Mesenteric fat pad (tissue), 1 donor: ENCODE measurements around the gene ARL4C. TPM values are rescaled to one million over a fixed set of nuclear protein-coding genes. Genes with fewer than 3 reads are reported as not detected.

ENCODE experiments used
- DNase-seq: peaks from one replicate; pipeline ENCODE4 v3.0.0-alpha.2; 2020; ENCODE audit warnings: low spot score
- total RNA-seq: library from RNA; stranded (reverse); fragmentation: NEBNext Ultra II Directional; extraction: Animal tissue kit (Norgen Biotek cat#: 25700); gene quantifications from one replicate; pipeline ENCODE4 v1.2.1, GENCODE V29; 2021
- donor health status: DM: yes; HTN: yes; CAD: no.

ARL4C gene
- total RNA-seq, 1 donor from 2014 or later = 17.4 TPM

DNA sequence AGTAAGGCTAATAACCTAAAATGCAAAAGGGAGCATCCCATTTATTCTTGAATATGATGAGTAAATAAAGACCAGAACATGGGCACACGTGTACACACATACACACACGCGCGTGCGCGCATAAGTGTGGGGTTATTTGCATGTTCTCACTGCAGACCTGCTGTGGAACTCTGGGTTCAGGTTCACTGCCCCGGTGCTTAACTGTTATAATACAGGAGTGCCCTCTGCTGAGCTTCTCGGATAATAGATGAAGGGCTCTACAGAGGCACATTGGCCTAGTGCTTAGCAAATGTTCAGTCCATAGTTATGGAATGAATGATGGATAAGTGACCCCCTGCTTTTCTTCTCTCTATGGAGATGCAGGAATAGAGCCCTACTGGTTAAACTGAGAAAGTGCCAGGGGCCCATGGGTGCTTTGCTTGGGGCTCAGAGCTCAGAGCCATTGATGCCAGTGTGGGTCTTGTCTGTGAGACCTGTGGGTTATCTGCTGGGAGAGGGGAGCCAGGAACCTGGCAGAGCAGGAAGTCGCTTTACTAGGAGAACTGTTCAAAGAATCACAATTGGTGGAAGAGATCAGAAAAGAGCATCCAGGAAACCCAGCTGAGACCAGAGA is 3.6 kb upstream of the ARL4C start:
- no peak for DNase-seq

DNA sequence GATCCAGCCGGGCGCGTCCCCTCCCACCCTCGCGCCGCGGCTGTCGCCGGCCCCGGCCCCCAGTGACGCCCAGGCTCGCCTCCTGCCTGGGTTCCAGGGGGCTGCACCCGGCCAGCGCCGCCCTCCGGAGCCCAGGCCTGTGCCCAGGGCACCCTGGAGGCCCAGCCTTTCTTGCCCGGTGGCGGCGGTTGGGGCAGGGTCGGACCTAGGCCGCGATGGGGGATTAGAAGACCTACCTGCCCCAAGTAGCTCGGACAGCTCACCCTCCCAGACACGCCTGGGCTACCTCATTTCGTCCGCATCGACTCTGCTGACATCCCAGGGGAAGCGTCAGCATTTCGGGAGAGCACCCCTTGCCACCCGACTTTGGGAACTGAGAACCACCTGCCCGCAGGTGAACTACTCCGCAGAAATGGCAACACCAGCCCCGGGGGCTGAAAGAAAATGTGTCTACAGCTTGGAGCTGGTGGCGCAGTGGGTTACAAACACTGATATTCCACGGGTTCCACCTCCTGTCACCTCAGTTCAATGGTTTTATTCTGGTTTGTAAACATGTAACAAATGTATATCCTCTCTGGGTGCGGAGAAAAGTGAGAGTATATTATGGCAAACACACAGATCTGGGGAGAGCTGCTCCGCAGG is 834 bp upstream of the ARL4C start:
- no peak for DNase-seq

DNA sequence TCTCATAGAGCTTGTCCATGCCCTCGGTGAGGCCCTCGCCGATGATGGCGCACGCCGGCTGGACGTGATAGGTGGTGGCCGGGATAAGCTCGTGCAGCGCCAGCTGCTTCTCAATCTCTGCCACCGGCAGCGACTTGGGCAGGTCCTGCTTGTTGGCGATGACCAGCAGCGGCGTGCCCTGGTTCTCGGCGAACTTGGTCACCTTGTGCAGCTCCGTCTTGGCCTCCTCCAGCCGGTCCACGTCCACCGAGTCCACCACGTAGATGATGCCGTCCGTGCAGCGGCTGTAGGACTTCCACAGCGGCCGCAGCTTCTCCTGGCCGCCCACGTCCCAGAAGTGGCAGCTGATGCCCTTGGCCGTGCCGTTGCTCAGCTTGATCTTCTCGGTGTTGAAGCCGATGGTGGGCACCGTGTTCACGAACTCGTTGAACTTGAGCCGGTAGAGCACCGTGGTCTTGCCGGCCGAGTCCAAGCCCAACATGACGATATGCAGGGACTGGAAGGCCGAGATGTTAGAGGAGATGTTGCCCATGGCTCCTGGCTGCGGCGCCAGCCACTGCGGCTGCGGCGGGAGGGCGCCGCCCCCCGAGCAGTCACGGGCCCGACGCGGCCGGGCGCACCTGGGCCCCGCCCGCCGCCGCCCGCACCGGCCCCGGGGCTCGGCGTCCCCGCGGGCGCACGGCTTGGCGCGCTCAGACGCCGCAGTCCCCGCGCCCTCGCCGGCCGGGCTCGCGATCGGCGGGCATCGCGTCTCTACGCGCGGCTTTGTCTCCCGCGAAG is 636 bp downstream of the ARL4C start:
- DNase-seq = no peak

DNA sequence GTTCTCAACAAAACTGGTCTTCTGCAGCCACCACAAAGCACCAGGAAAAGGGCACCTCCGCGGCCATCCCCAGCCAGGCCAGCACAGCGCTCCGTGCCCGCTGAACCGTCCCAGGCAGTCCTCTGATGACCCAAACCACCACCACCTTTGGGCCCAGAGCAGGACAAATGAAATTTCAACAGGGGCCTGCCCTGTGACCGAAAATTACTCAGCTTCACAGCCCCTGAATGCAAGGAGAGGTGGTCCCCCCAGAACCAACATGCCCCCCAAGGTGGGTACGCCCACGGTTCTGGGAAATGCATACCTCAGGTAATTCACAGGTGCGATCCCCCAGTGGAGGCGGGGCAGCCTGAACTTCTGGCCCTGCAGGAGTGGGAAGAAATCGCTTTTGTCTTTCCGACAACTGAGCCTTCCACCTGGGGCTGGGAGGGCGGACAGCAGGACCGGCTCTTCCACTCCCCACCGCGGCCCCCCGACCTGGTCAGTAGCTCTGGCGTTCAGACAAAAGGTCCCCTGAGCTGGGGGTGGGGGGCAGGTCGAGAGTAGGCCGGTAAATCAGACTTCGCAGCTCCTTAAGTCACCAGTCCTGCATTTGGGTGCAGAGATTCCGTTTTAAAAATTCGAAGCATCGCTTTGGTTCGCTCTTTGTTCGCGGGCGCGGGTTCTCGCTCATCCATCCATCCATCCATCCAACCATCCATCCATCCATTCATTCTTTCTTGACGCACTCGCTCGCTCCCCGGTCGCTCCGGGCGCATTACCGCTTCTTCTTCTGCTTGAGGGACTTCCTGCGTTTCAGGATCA is 1.4 kb downstream of the ARL4C start:
- DNase-seq = no peak

DNA sequence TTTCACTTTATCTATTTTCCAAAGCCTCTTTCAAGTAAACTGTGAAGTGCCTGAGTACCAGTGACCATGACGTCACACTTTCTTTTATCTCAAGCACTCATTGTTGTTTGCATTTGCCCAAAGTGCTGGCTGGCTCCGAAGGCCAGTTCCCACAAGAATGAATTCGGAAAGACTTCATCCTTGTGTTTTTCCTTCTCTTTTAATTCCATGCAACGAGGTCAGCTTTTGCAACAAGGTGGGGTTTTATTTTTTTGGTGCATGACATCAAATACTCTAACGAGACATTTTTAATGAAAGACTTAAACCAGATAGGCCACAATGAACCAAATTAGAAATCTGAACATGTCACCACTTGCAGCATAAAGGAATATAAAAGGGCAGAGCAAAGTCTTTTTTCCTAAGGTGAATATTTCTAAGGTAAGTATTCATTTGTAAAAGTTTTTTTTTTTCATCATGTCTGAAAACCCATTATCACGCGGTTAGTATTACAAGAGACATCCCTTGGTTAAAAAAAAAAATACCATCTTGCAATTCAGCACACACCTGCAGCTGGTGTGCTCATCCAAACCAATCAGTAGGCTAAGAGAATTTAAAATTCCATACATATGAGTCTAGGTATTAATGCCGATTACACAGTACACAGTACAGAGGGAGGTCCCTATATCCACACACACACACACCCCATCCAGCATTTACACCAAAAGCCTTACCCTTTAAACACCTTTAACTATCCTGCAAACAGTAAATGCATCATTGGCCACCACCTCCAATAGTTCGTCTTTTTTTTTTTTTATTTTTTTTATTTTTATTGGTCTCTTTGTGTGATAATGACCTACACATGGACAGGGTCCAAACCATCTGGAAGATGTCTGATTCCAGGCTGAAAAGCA is 2.3 kb downstream of the ARL4C start:
- no peak for DNase-seq

DNA sequence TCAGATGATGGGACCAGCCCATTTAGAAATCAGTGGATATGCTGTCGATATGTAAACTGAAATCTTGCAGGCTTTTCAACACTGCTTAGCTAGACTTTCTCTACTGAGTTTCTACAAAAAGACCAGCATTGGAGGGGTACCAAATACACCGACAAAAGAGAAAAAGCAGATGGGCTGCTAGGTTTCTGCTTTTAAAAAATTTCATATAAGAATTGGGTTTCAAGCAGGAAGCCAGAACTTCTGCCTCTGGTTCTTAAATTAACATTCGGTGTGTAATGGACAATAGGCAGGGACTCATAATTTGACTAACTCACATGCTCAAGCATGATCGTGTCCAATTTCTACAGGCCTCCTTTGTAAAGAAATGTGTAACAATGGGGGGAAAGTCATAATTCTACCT is 3.1 kb downstream of the ARL4C start:
- no peak for DNase-seq

DNA sequence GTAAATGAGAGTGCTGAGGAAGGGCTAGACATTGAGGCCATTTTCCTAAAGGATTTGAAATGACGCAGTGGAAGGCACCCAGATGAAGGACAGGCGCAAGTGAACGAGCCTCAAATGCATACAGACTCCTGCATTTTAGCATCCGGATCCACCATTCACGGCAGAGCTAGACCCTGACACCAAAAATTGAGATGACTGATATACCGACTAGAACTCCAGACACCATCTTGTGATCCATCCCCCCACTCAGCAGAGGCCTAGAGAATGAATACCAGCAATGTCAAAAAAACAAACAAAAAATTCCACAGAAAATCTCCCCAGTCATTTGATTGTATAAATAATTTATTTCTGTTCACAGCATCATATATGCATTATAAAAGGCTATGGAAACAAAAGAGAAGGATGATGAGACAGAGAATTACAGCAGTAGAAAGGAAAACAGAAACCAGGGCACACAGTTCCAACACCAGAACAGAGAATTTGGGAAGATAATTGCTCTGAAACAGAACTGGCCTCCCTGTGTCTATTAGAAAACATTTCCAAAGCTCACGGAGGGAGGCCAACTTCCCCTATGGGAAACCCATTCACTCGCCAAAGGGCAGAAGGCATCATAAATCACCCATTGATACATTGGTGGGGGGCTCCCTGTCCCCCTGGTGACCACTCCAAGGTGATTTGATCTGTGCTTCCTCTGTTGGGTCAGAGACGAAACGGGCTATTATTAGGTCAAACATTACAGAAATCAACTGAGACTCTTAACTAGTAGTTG is 4.0 kb downstream of the ARL4C start:
- DNase-seq = no peak

DNA sequence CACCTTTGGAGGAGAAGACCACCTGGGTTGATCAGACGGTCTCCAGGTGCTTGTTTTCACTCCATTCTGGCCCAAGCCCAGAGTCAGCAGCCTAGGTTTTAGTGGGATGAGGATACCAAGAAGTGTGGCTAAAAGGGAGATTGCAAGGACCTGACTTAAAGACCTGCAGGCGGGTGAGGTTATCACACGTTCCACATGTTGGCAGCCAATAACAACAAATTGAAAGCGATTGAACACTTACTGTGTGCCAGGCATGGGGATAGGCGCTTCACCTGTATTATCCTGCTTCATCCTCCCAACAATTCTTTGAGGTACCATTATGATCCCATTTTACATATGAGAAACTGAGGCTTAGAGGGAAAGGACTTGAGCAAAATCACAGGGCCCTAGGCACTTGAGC is 5.0 kb downstream of the ARL4C start:
- no peak for DNase-seq

DNA sequence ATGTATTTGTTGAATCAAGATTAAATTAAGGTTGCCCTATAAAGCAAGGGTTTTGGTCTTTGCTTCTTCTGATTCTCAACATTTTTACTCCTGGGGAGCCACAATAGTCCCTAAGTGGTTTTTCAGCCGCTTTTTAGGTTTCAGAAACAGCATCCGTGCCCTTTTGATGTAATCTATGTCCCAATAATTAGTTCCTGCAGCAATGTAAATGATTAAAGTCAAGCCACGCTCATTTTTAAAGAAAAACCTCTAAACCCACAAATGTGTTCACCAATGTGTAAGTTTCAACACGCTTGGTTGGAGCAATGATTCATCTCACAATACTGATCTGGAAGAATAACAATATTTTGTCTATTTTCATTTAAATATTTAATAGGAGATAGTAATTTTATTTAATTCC is 5.6 kb downstream of the ARL4C start:
- no peak for DNase-seq

DNA sequence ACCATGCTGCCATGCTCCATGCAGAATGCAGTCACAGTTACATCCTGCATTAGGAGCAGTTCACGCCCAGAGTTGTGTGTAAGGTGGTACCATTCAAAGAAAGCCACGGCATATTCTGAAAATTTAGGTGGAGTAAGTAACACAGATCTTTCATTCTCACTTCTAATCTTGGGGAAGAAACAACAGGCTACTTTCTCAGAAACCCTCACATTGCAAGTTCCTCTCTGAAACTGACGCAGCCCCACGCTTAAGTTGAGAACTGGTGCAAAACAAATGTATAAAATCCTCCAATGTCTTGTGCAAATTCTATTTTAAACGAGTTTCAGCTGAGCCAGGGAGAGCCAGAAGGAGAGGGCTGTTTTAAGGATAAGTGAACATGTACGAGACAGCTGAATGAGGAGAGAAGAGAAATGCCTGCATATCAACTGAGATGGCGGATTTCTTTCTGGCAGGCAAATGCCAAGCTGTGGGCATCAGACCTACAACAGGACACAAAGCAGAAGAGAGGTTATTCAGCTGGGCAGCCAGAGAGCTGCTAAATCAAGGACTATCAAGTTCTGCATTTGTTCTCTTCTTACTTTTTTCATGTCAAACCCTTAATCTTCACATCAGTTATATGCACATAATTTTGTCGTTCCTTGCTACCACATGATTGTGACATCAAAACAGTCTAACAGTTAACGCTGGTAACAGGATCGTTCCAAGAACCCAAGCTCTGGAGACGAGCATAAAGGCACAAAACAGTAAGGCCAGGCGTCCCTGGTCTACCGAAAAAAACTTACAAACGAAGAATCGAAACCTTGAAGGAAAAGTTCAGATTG is 6.4 kb downstream of the ARL4C start:
- DNase-seq = no peak

DNA sequence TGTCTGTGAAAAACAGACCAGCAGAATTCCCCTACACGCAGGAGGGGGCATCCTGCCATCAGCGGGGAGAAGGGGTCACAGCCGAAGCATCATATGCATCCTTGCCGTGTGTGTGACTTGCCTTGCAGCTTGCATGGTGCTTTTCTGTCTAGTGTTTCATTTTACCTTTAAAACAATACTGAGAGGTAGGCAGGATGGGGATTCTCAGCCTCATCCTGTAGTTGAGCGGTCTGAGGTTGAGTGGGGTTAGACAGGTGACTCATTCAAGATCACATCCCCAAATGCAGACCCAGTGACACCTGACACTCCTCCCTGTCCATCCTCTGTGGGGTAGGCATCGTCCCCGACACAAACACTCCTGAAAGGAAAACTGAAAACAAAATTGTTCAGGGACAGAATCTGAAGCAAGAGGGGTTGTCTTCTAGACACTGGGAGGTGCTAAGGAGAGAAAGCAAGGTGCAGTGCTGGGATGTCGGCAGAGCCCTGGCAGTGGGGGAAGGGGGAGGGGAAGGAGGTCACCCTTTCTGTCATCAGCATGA is 7.9 kb downstream of the ARL4C start:
- DNase-seq = no peak

DNA sequence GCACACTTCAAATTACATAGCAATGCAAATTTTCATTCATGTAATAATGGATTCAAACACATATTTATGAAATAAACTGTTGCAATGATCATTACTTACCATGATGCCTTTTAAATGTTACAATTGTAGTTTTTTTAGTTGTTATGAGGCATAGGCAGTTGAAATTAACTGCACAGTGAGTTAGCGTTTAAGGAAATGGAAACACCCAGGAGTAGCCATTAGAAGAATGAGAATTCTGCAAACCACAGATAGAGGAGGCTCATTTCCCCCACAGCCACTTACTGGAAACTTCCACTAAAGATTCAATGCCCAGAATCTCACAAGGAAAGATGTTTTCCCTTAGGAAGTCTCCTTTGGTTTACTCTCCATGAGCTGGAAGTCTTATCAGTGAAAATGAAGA is 8.4 kb downstream of the ARL4C start:
- DNase-seq = no peak

DNA sequence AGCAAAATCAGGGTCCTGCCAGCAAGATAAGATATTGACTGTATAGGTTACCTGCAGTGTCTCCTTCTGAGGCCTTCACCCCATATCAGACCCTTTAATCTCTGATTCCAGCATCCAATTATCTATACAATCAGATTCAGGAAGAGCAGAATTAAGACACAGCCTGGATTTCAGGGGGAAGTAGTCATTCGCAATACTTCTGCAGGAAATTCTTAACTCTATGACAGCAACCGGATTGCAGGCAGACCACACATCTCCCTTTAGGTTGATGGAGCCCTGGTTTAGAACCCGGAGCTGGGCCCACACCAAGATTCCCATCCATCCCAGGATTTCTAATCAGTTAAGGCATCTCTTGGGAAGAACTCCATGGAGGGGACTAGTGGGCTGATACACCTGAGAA is 9.5 kb downstream of the ARL4C start:
- no peak for DNase-seq

DNA sequence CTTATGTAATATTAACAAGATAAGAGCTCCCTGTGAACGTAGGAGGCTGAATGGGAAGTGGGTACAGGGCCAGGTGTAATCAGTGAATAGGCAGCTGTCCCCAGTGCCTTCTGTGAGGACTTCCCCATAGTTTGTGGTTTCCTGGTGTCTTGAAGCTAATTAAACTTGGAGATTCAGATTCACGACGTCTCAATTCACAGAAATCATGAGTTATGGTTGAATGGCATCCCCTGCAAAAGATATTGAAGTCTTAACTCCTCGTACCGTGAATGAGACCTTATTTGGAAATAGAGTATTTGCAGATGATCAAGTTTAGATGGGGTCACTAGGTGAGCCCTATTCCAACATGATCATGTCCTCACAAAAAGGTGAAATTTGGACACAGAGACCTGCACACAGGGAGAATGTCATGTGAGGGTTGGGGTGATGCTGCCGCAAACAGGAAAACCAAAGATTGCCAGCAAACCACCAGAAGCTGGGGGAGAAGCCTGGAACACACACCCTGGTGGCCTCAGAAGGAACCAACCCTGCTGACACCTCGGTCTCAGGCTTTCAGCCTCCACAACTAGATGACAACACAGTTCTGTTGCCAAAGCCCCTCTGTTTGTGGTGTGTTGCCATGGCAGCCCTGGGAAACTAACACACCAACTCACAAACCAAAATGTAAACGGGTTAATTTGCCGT is 13.2 kb downstream of the ARL4C start:
- no peak for DNase-seq

DNA sequence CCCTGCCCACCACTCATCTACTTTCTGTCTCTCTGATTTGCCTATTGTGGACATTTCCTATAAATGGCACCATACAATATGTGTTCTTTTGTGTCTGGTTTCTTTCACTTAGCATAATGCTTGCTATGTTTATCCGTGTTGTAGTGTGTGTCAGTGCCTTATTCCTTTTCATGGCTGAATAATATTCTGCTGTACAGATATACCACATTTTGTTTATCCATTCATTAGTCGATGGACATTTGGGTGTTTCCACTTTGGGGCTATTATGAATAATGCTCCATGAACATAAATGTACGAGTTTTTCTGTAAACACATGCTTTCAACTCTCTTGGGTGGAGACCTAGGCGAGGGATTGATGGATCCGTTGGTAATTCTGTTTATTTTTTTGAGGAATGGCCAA is 15.6 kb downstream of the ARL4C start:
- DNase-seq = no peak

DNA sequence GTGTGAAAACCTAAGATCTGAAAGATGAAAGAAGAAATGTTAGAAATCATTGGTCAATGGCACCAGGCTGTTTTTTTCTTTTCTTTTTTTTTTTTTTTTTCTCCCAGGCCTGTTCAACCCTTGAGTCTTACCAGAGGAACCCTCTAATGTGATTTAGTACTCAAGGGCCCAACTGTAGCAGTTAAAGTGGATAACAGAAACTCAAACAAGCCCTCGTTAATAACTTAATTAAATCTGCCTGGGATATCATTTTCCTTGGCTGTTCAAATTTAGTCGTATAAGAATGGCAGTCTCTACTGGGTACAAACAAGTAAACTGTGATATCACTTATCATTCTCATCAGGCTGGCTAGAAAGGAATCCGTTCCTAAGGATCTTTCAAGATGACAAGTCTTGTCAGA is 16.5 kb downstream of the ARL4C start:
- DNase-seq = no peak

DNA sequence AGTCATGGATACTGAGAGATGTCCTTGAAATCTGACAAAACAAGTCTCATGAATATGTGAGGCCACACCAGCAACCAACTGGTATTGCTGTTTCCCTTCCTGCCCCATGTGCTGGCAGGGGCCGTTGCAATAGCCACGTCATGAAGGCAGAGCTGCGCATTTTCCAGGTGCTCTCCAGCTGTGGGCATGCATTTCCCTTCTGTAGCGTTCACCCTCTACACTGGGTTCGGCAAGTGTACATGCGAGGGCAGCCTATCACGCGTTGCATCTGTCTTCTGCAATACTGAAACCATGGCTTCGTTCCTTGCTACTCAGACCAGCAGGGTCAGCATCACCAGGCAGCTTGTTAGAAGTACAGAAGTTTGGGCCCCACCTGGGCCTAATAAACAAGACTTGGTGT is 17.4 kb downstream of the ARL4C start:
- no peak for DNase-seq

DNA sequence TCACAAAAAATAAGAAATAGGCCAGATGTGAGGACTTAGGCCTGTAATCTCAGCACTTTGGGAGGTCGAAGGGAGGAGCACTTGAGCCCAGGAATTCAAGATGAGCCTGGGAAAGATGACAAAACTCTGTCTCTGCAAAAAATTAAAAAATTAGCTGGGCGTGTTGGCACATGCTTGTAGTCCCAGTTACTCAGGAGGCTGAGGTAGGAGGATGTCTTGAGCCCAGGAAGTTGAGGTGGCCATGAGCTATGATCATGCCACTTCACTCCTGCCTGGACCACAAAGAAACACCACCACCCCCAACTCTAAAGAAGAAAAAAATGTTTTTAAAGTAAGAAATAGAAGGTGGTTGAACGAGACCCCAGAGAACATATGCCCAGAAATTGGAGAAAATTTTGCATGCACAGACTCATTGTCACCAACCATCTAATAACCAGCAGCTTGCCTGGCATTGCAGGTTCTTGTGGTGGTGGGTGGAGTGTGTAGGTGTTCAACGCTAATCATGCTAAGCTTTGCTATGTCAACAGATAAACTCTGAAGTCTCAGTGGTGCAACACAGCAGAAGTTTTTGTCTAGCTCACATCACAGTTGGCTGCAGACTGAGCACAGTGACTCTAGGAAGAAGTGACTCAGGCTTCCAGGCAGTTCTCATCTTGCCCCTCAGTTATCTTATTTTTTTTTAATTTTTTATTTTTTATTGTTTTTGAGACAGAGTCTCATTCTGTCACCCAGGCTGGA is 18.6 kb downstream of the ARL4C start:
- peak; percentile 18 for DNase-seq
